ENCODE results near the gene IMPACT.

The IMPACT gene

DNA sequence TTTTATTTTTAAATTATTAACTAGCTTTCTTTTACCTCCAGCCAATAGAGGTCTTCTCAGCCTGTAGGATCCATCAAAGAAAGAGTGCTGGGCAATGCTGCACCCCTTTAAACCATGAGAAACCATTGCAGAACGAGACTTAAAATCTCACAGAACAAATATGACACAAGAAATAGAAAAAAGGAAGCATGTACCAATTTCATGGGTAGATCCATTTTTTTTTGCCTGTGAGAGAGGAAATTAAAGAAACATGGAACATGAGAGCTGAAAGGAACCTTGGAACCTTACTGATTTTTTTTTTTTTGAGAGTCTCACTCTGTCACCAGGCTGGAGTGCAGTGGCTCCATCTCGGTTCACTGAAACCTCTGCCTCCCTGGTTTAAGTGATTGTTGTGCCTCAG is 47.9 kb downstream of the IMPACT start:
- FAIRE-seq (no peak), DNase-seq (ENCODE audit: low spot score) (no peak)

DNA sequence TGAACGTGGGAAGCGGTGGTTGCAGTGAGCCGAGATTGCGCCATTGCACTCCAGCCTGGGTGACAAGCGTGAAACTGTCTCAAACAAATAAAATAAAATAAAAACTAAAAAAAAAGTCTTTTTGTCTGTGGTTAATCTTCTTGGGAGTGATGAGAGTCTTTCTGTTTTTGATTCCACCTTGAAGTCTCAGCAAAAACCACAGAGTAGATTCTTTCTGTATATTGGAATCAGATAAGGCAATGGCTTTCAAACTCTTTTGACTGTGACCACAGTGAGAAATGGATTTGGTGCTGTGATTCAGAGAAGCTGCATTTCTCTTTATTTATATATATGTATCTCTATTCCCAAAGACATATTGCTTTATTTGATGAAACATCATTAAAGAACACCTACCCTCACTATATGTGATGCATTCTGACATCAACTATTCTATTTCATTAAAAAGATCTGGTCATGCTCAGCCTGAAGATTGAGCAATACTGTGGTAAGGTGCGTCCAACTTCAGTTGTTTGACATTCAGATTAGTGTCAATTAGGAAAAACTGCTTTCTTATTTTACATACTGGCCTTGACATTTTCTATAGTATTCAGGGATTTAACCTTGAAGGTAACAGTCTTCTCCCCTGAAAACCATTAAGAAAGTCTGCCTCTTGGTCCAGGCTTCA is 49.6 kb downstream of the IMPACT start:
- FAIRE-seq = no peak
- no peak for DNase-seq (ENCODE audit: low spot score)

DNA sequence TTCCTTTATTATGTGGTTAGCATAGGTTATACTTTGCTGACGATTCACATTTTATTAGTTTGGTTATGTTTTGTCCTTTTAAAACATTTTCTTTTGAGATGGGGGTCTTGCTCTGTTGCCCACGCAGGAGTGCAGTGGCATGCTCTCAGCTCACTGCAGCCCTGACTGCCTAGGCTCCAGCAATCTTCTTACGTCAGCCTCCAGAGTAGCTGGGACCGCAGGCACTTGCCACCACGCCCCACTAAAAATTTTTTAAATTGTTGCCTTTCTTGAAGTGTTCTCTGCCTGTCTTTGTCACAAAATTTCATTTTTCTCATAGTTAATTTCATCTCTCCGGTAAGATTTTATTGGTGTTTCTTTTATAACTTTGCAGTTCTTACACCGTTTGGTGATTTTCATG is 52.9 kb downstream of the IMPACT start:
- DNase-seq (ENCODE audit: low spot score) (no peak), FAIRE-seq (no peak)

DNA sequence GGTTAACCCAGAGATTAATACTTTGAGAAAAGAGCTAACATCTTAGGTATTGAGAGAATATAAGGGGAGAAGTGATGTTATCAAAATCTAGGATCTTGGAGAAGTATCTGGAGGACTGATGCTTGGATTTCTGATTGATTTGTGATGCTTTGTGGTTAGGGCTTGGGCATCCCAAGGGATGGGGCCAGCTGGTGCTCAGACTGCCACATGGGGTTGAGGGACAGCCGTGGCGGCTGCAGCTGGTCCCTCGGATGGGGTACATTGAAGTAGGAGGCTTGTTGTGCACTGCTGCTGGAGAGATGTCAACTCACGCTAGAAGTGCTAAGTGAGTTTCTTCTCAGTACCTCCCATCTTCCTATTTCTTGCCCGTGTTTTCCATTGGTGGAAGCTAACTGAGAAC is 56.4 kb downstream of the IMPACT start:
- DNase-seq (ENCODE audit: low spot score) (no peak), FAIRE-seq (no peak)

DNA sequence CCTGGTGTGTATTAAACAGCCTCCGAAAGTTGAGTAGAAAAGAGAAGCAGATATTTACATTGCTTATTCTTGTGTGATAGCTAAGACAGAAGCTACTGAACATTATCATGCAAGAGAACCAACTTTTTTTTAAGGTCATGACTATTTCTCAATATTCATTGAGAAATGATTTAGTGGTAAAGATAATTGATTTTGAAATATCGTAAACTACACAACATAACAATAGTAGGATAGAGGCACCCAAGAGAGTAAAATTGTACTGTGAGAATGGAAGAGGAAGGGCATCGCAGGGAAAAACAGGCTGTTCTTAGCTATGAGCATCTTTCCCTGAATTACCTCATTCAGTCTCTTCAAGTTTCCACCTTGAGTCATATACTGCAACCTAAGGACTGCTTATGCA is 59.2 kb downstream of the IMPACT start:
- DNase-seq (ENCODE audit: low spot score) (no peak), FAIRE-seq (no peak)

DNA sequence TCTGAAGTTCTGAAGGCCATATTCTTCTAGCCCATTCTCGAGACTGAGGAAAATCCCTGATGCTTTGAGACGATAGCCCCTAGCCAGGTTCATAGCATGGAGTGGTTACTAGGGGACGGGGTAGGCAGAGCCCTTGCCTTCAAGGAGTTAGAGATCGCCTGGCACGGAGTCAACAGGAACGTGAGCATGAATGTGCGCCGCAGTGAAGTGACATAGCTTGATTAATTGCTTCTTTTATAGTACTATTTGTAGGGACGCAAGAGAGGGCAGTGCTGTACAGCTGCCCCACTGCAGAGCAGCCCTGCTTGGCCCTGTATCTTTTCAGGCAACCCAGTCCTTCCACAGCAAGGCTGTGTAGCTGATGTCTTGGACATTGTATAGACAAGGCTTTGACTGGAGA is 60.2 kb downstream of the IMPACT start:
- no peak for FAIRE-seq
- no peak for DNase-seq (ENCODE audit: low spot score)

DNA sequence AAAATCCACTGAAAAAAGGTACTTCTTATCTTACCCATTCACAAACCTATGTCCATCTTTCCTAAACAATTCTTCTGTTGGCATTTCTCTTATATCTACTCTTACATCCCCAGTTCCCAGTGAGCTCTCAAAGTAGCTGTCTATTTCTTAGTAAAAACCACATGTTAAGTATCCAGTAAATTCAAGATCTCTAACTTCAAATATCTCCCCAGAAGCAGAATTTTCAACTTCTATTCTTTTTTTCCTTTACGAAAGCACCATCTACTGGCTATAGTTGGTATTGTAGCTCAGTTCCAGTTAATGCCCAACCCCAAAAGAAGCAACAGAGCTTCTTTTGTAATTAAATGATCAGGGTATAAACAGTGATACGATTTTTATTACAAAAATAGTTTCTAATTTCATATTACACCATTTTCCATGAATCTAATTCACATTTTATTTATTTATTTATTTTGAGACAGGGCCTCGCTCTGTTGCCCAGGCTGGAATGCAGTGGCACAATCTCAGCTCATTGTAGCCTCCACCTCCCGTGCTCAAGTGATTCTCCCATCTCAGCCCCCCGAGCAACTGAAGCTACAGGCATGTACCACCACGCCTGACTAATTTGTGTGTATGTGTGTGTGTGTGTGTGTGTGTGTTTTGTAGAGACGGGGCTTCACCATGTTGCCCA is 62.5 kb downstream of the IMPACT start:
- DNase-seq (ENCODE audit: low spot score) (peak; percentile 6), FAIRE-seq (no peak)

DNA sequence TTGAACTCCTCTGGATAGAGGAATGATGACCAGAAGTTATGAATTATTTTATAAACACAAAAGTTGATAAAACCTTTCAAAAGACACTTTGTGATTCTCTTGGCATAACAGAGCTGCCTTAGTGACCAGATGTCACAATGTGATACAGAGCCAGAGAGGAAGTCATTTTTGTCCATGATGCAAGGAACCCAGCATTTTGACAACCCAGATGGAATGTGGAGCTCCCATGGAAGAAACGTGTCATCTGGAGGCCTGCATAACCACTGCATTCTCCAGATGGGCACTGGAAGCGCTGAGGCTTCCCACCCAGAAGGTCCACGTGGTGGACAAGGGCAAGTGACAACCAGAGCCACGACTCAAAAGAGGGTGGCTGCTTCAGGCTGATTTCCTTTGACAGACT is 64.1 kb downstream of the IMPACT start:
- FAIRE-seq = no peak
- DNase-seq (ENCODE audit: low spot score) = no peak

DNA sequence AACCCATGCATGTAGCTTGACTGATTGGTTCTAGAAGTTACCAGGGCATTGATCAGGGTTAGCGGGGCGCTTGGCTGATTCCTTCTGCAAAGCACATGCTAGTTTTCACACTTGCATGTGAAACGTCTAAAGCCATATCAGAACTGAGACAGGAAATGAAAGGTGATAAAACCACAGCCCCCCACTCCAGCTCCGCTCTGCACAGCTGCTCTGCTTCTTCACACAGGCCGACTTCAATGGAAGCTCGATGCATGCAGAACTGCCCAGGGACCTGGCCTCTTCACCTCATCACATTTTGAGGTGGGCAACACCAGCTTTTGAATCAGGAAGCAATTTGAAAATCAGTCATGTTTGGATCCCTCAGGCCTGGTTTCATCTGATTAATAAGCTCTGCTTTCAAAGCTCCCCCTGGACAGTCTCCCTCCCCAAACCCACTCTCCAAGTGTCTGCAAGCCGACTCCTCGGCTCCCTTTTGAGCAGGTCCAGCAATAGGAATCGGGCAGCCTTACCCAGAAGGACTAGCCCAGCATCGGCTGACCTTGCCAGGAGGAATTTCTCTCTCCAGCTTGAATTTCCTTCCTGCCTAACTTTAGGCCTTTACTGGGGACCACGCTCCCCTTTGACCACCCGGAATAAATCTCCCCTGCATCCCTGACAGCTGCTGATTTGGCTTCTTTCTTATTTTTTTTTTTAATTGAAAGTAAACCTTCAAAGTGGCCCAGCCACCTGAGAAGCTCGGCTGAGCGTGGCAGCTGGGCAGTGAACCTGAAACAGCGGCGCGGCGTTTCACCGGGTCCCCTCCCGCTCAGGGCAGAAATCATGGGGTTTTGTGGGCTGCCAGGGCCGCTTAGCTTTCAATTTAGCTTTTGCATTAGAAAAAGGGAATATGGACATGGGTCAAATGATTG is 65.7 kb downstream of the IMPACT start:
- DNase-seq (ENCODE audit: low spot score) = no peak
- no peak for FAIRE-seq

DNA sequence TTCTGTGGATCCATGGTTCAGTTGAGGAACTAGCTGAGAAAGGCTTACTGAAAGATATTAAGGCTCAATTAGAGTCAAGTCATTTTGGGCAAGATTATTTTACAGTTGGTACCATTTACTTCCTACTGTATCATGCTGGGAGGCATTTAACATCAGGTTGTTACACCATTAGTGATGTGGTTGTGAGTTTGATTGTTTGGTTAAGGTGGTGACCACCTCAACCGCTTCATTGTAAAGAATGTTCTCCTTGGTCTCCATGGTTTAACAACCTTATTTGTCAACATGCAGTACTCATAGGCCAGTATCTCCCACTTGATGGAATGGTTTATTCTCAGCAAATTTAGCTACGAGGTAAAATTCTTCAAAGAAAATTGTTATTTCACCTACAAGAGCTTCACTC is 68.1 kb downstream of the IMPACT start:
- no peak for DNase-seq (ENCODE audit: low spot score)
- no peak for FAIRE-seq

DNA sequence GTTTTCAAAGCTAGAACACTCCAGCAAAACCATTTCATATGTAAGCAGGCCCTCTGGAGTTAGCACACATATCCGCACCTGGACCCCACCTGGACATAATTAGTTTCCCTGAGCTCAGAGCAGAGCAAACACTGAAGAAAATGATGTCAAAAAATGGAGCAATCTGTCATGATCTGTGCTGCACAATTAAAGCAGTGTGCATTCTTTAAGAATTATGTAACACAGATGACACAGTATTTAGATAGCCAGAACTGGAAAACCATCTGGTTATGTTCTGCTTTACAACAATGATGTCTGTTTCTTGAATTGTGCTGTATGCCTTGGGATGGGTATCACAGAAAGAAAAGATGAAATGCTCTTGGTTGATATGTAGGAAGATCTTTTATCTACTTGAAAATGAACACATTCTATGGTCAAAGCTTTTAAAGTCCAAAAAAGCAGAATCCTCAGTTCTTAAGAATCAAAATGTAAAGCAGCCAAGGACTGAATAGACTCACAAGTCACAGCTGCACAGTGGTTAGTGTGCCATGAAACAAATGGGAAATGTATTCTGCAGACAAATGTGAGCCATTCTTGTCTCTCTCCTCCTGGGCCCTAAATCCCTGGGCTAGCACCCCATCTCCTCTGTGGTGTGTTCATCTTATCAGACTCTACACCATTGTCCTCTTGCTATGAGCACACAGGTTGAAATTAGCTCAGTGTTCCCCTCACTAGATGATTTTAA is 70.7 kb downstream of the IMPACT start:
- no peak for FAIRE-seq
- no peak for DNase-seq (ENCODE audit: low spot score)

DNA sequence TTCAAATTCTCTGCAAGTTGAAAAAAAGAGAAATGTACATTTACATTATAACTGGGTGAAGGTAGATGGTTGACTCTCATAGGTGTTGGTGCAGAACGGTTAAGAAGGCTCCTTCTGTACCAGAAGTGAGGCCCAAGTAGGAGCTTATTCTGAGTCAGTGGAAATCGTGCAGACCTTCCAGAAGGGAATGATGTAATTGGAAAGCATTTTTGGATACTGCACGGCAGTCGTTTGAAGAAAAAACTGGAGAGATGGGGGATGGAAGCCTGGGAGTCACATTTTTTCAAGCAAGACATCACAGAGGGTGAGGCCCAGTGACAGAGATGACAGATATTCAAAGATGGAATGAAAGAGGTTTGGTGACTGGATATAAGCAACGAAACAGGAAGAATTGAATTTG is 73.3 kb downstream of the IMPACT start:
- no peak for FAIRE-seq
- DNase-seq (ENCODE audit: low spot score) = peak; percentile 6

DNA sequence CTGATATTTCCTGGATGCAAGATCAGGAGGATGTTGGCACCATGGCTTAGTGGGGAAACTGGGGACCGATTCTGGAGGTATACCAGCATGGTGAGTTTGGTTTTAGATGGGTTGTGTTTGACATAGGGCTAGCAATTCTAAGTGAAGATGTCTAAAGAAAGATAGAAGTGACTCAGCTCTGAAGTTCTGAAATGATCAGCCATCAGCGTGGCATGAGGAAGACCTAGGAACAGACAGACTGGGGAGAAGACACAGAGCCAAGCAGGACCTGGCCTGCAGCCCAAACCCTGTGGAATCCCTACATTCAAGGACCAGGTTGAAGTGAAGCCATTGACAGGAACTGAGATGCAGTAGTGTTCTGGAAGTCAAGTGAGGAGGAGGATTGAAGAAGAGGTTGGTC is 73.7 kb downstream of the IMPACT start:
- DNase-seq (ENCODE audit: low spot score) = no peak
- no peak for FAIRE-seq

DNA sequence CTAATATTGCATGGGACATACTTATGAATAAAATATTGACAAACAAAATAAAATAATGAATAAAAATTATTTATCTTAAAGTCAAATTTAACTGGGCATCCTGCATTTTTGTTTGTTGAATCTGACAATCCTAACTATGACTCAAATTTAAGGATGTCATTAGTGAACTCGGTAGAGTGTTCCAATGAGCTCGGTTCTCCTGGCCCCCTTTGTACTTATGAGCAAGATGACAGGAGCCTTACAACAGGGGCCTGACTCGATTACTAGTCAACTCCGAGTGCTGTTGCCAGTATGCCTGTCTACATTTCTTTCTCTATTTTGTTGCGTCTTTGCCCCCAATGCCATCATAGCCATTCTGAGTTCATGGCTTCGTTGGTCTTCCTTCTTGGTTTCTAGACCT is 74.3 kb downstream of the IMPACT start:
- FAIRE-seq = no peak
- DNase-seq (ENCODE audit: low spot score) = no peak

DNA sequence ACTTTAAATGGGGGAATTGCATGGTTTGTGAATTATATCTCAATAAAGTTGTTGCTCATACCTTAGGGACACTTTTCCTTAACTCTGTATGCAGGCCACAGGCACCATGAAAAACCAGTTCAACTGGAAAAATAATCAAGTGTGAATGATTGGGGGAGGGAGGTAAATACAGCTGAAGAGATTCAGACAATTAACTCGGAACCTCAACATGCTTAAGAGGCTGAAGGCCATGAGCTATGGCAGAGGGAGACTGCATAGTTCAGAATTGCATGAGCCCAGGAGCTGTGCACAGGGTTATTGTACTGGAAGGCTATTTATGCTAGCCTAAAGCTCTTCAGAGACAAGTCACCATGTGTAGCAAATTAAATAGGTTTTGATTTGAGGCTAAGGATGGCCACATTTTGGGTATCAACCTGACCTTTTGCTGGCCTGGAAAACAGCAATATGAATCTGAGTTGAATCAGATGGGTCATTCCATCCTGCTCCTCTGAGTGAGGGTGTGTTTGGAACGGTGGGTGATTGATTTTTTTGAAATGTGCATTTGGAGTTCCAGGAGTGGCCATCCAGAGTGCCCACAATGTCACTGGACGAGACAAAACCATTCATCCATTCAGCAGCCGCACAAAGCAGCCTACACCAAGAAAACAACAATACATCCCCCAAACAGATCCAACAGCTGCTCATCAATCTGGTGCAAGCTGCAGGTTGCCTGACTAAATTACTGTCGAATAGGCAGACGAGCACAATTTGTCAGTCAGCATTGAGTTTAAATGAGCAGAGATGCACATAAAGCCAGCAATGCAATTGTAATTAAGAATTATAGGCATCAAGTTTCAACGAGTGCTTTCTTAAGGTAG is 76.4 kb downstream of the IMPACT start:
- no peak for FAIRE-seq
- no peak for DNase-seq (ENCODE audit: low spot score)
